IPS-18c (cell line): Measurements from ENCODE around the gene CNOT6L.

Experiments used
- H3K4me3 ChIP-seq: 2 replicates; pipeline ENCODE4 v1.7.0; 2013; ENCODE audit warnings: low read depth, mild to moderate bottlenecking, low read length, moderate library complexity; ENCODE audit not compliant: insufficient read depth
- H3K9me3 ChIP-seq: one replicate; pipeline ENCODE4 v1.6.1; 2013; ENCODE audit warnings: mild to moderate bottlenecking, low read length, moderate library complexity; ENCODE audit not compliant: control insufficient read depth, insufficient read depth

The CNOT6L gene

GRCh38 chr4:77701121-77701520 lies 118.0 kb downstream of the CNOT6L start:
- no peak overlapping the region for H3K4me3 ChIP-seq
- H3K9me3 ChIP-seq = no peaks in the 10 kb centered on the region

GRCh38 chr4:77699731-77700210 lies 119.4 kb downstream of the CNOT6L start:
- H3K4me3 ChIP-seq = no peak overlapping the region
- H3K9me3 ChIP-seq = no peaks in the 10 kb centered on the region

GRCh38 chr4:77697860-77698590 lies 121.1 kb downstream of the CNOT6L start:
- Histone ChIP-seq H3K9me3 (no peaks in the 10 kb centered on the region), H3K4me3 (no peak overlapping the region)

- Histone ChIP-seq H3K9me3 (no peaks in the 10 kb centered on the region), H3K4me3 (no peak overlapping the region)
Measured at GRCh38 chr4:77695774-77696173, 123.4 kb downstream of the CNOT6L start.

- Histone ChIP-seq H3K9me3 (no peaks in the 10 kb centered on the region), H3K4me3 (no peak overlapping the region)
Measured at GRCh38 chr4:77692847-77693432, 126.2 kb downstream of the CNOT6L start.

GRCh38 chr4:77681792-77682191 lies 137.4 kb downstream of the CNOT6L start:
- no peaks in the 10 kb centered on the region for H3K9me3 ChIP-seq
- H3K4me3 ChIP-seq = no peak overlapping the region

- no peak overlapping the region for H3K4me3 ChIP-seq
Measured at GRCh38 chr4:77676842-77677241, 142.3 kb downstream of the CNOT6L start.

GRCh38 chr4:77671051-77671450 lies 148.1 kb downstream of the CNOT6L start:
- Histone ChIP-seq H3K9me3 (no peaks in the 10 kb centered on the region), H3K4me3 (no peak overlapping the region)

More at GRCh38 chr4:77676842-77677241, 142.3 kb downstream of the CNOT6L start:
- H3K9me3 ChIP-seq = no peaks in the 10 kb centered on the region

GRCh38 chr4:77669946-77670590 lies 149.1 kb downstream of the CNOT6L start:
- Histone ChIP-seq H3K9me3 (no peaks in the 10 kb centered on the region), H3K4me3 (no peak overlapping the region)

GRCh38 chr4:77665381-77666069 lies 153.6 kb downstream of the CNOT6L start:
- H3K9me3 ChIP-seq = no peaks in the 10 kb centered on the region
- H3K4me3 ChIP-seq = no peak overlapping the region
